H9 (cell line): Measurements from ENCODE around the gene NUP210L. TPM values are rescaled to one million over a fixed set of nuclear protein-coding genes. Genes with fewer than 3 reads are reported as not detected.
"Not testable (repeated sequence)": the region's sequence is repeated elsewhere in the genome, so short reads cannot be mapped to it uniquely, and the experiment has no call there.

Experiments
- DNase-seq: peaks from one replicate; pipeline ENCODE4 v3.0.0-alpha.2; 2017
- H2AFZ ChIP-seq: one replicate; pipeline ENCODE4 v1.6.1; 2013; ENCODE audit warnings: mild to moderate bottlenecking, low read length, control low read depth, moderate library complexity
- H2AK5ac ChIP-seq: 2 replicates; pipeline ENCODE4 v1.6.1; 2013; ENCODE audit warnings: low read length, control low read depth, mixed read lengths; ENCODE audit not compliant: insufficient read length
- H2BK120ac ChIP-seq: one replicate; pipeline ENCODE4 v1.6.1; 2013; ENCODE audit warnings: low read depth, mild to moderate bottlenecking, low read length, control low read depth, inconsistent platforms; ENCODE audit not compliant: poor library complexity, severe bottlenecking
- H2BK12ac ChIP-seq: 2 replicates; pipeline ENCODE4 v1.6.1; 2013; ENCODE audit warnings: low read length, control low read depth, mixed read lengths, low read depth; ENCODE audit not compliant: insufficient read length
- H2BK15ac ChIP-seq: 2 replicates; pipeline ENCODE4 v1.6.1; 2013; ENCODE audit warnings: low read depth, low read length, control low read depth
- H2BK20ac ChIP-seq: one replicate; pipeline ENCODE4 v1.6.1; 2013; ENCODE audit warnings: low read depth, mild to moderate bottlenecking, low read length, control low read depth, inconsistent platforms; ENCODE audit not compliant: poor library complexity, severe bottlenecking
- H2BK5ac ChIP-seq: 2 replicates; pipeline ENCODE4 v1.6.1; 2013; ENCODE audit warnings: low read length, control low read depth, mixed read lengths; ENCODE audit not compliant: insufficient read length
- H3K14ac ChIP-seq: 2 replicates; pipeline ENCODE4 v1.6.1; 2013; ENCODE audit warnings: low read length, control low read depth; ENCODE audit not compliant: insufficient read depth
- H3K18ac ChIP-seq: 2 replicates; pipeline ENCODE4 v1.6.1; 2013; ENCODE audit warnings: low read depth, mild to moderate bottlenecking, mixed read lengths, low read length, control low read depth; ENCODE audit not compliant: insufficient read length
- H3K23ac ChIP-seq: 2 replicates; pipeline ENCODE4 v1.6.1; 2013; ENCODE audit warnings: low read length, control low read depth, mixed read lengths, low read depth; ENCODE audit not compliant: insufficient read length
- H3K23me2 ChIP-seq: 2 replicates; pipeline ENCODE4 v1.6.1; 2013; ENCODE audit warnings: low read depth, mild to moderate bottlenecking, mixed read lengths, low read length, control low read depth; ENCODE audit not compliant: insufficient read length, poor library complexity, severe bottlenecking
- H3K27ac ChIP-seq: 2 replicates; pipeline ENCODE4 v1.5.1; 2013; ENCODE audit warnings: low read length, control low read depth, mixed read lengths, low read depth; ENCODE audit not compliant: insufficient read length
- H3K27me3 ChIP-seq: 2 replicates; pipeline ENCODE4 v1.6.1; 2013; ENCODE audit warnings: low read length, control low read depth, inconsistent platforms; ENCODE audit not compliant: insufficient read depth
- H3K4ac ChIP-seq: 2 replicates; pipeline ENCODE4 v1.6.1; 2013; ENCODE audit warnings: low read depth, mild to moderate bottlenecking, control low read depth, inconsistent platforms, low read length, moderate library complexity
- H3K4me1 ChIP-seq: 2 replicates; pipeline ENCODE4 v1.6.1; 2013; ENCODE audit warnings: low read length, control low read depth, inconsistent platforms; ENCODE audit not compliant: insufficient read depth
- H3K4me2 ChIP-seq: 2 replicates; pipeline ENCODE4 v1.6.1; 2013; ENCODE audit warnings: low read length, control low read depth, mixed read lengths; ENCODE audit not compliant: insufficient read length, insufficient read depth
- H3K56ac ChIP-seq: 2 replicates; pipeline ENCODE4 v1.6.1; 2013; ENCODE audit warnings: low read depth, mild to moderate bottlenecking, mixed read lengths, low read length, control low read depth; ENCODE audit not compliant: insufficient read length
- H3K79me1 ChIP-seq: 2 replicates; pipeline ENCODE4 v1.6.1; 2013; ENCODE audit warnings: low read depth, mild to moderate bottlenecking, moderate library complexity, low read length, control low read depth, inconsistent platforms; ENCODE audit not compliant: insufficient read depth, poor library complexity, severe bottlenecking
- H3K79me2 ChIP-seq: 2 replicates; pipeline ENCODE4 v1.6.1; 2013; ENCODE audit warnings: low read length, control low read depth, inconsistent platforms; ENCODE audit not compliant: insufficient read depth
- H3K9ac ChIP-seq: 2 replicates; pipeline ENCODE4 v1.6.1; 2013; ENCODE audit warnings: low read length, control low read depth, mixed read lengths; ENCODE audit not compliant: insufficient read length; ENCODE audit errors: extremely low read depth
- H3K9me3 ChIP-seq: one replicate; pipeline ENCODE4 v1.6.1; 2013; ENCODE audit warnings: low read depth, low read length, inconsistent platforms; ENCODE audit not compliant: control insufficient read depth
- H3T11ph ChIP-seq: one replicate; pipeline ENCODE4 v1.6.1; 2013; ENCODE audit warnings: mild to moderate bottlenecking, low read length, control low read depth, inconsistent platforms
- H4K20me1 ChIP-seq: one replicate; pipeline ENCODE4 v1.6.1; 2013; ENCODE audit not compliant: control insufficient read depth, insufficient read length, insufficient read depth
- H4K5ac ChIP-seq: 2 replicates; pipeline ENCODE4 v1.6.1; 2013; ENCODE audit warnings: low read depth, mild to moderate bottlenecking, mixed read lengths, low read length, control low read depth; ENCODE audit not compliant: insufficient read length
- H4K8ac ChIP-seq: replicated peaks from 2 replicates; pipeline ENCODE4 v1.6.1; 2013; ENCODE audit warnings: low read length, control low read depth, mixed read lengths, low read depth; ENCODE audit not compliant: insufficient read length
- H4K91ac ChIP-seq: 2 replicates; pipeline ENCODE4 v1.6.1; 2013; ENCODE audit warnings: low read depth, mild to moderate bottlenecking, moderate library complexity, mixed read lengths, low read length, control low read depth; ENCODE audit not compliant: insufficient read length
- H3K27ac Mint-ChIP-seq, 3 experiments: 2 replicates in 2 of 3; 3 replicates in 1 of 3; pipeline ENCODE4 v1.8.0; 2020 to 2021; ENCODE audit warnings: mixed read lengths in 3 of 3, mild to moderate bottlenecking in 1 of 3, moderate library complexity in 1 of 3
- H3K27me3 Mint-ChIP-seq: 2 replicates; pipeline ENCODE4 v1.8.0; 2021; ENCODE audit warnings: low read depth, mild to moderate bottlenecking, moderate library complexity, mixed read lengths
- H3K36me3 Mint-ChIP-seq, 3 experiments: 2 replicates in 2 of 3; 3 replicates in 1 of 3; pipeline ENCODE4 v1.8.0; 2020 to 2021; ENCODE audit warnings: low read depth in 3 of 3, mixed read lengths in 3 of 3; ENCODE audit not compliant: insufficient read depth in 1 of 3
- H3K4me1 Mint-ChIP-seq, 2 experiments: 2 replicates each; pipeline ENCODE4 v1.8.0; 2020; ENCODE audit warnings: mixed read lengths in 2 of 2
- H3K4me3 Mint-ChIP-seq, 2 experiments: 2 replicates in 1 of 2; 3 replicates in 1 of 2; pipeline ENCODE4 v1.8.0; 2020 to 2021; ENCODE audit warnings: mild to moderate bottlenecking in 2 of 2, mixed read lengths in 2 of 2, moderate library complexity in 1 of 2
- H3K9me3 Mint-ChIP-seq, 2 experiments: 2 replicates in 1 of 2; 3 replicates in 1 of 2; pipeline ENCODE4 v1.8.0; 2020; ENCODE audit warnings: mild to moderate bottlenecking in 2 of 2, mixed read lengths in 2 of 2, moderate library complexity in 1 of 2
- WGBS: extraction: QIAGEN DNeasy Blood & Tissue Kit; methylation state at CpG from one replicate; pipeline ENCODE4 v1.1.7; 2013; ENCODE audit warnings: missing lambda C conversion rate, low lambda C conversion rate, mixed read lengths; ENCODE audit not compliant: insufficient read length; ENCODE audit errors: extremely low coverage; 5-methylcytosine and 5-hydroxymethylcytosine counted together
- total RNA-seq: library from RNA; stranded (reverse); gene quantifications from 2 replicates; pipeline ENCODE4 v1.2.1, GENCODE V29; 2021
- TF ChIP-seq, protein P1 (sequence below): fragments of 200-600 bp; sonication (generic); conservative IDR thresholded peaks from 3 replicates; pipeline ENCODE4 v1.8.0; 2021; ENCODE audit warnings: antibody characterized with exemption, mild to moderate bottlenecking

Gene NUP210L
- total RNA-seq, 1 experiment from 2014 or later: 0.04 TPM

DNA sequence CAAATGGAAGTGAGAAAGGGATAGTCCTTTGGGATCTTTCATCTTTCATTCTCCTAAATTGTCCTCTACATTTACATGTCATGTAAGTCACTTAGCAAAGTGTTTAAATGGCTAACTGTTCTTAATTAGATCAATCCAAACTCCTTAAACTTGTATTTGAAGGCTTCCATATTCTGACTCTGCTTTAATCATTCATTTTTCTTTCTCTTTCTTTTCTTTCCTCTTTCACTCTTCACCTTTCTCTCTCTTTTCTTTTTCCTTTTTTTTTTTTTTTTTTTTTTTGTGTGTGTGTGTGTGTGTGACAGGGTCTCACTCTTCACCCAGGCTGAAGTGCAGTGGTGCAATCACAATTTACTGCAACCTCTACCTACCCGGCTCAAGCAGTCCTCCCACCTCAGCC lies 92.6 kb downstream of the NUP210L start:
- H3K79me1 ChIP-seq: no peaks in the 10 kb centered on the region
- no peak overlapping the region for H4K5ac ChIP-seq
- Mint-ChIP-seq H3K4me3 (no peak overlapping the region), H3K9me3 (peaks cover 2 to 3% of the 10 kb centered on the region in 2 experiments; a peak in 2 of 5 replicates), H3K27ac (no peak overlapping the region), H3K36me3 (no peaks in the 10 kb centered on the region), H3K4me1 (no peaks in the 10 kb centered on the region), H3K27me3 (peaks cover 8% of the 10 kb centered on the region)
- no peak overlapping the region for H2AK5ac ChIP-seq
- no peak overlapping the region for H3K23ac ChIP-seq
- no peak overlapping the region for H2BK20ac ChIP-seq
- TF ChIP-seq, protein P1, sequence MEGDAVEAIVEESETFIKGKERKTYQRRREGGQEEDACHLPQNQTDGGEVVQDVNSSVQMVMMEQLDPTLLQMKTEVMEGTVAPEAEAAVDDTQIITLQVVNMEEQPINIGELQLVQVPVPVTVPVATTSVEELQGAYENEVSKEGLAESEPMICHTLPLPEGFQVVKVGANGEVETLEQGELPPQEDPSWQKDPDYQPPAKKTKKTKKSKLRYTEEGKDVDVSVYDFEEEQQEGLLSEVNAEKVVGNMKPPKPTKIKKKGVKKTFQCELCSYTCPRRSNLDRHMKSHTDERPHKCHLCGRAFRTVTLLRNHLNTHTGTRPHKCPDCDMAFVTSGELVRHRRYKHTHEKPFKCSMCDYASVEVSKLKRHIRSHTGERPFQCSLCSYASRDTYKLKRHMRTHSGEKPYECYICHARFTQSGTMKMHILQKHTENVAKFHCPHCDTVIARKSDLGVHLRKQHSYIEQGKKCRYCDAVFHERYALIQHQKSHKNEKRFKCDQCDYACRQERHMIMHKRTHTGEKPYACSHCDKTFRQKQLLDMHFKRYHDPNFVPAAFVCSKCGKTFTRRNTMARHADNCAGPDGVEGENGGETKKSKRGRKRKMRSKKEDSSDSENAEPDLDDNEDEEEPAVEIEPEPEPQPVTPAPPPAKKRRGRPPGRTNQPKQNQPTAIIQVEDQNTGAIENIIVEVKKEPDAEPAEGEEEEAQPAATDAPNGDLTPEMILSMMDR: no peak
- no peak overlapping the region for H3K9ac ChIP-seq
- no peak overlapping the region for H3K18ac ChIP-seq
- H3K14ac ChIP-seq: no peak overlapping the region
- H3K9me3 ChIP-seq: no peaks in the 10 kb centered on the region
- H4K8ac ChIP-seq: no peak overlapping the region
- H3K56ac ChIP-seq: no peak overlapping the region
- H4K91ac ChIP-seq: no peak overlapping the region
- no CpG with 5 or more reads among the region's 1 CpG for WGBS
- H3K27ac ChIP-seq: no peak overlapping the region
- H2BK12ac ChIP-seq: no peak overlapping the region
- no peak for DNase-seq
- H2AFZ ChIP-seq: no peak overlapping the region
- no peaks in the 10 kb centered on the region for H3K27me3 ChIP-seq
- H4K20me1 ChIP-seq: no peaks in the 10 kb centered on the region
- H3T11ph ChIP-seq: no peak overlapping the region
- no peaks in the 10 kb centered on the region for H3K79me2 ChIP-seq
- H2BK15ac ChIP-seq: no peak overlapping the region
- no peaks in the 10 kb centered on the region for H3K23me2 ChIP-seq
- no peaks in the 10 kb centered on the region for H3K4me1 ChIP-seq
- no peak overlapping the region for H3K4me2 ChIP-seq
- no peak overlapping the region for H3K4ac ChIP-seq
- H2BK5ac ChIP-seq: no peak overlapping the region
- no peak overlapping the region for H2BK120ac ChIP-seq

DNA sequence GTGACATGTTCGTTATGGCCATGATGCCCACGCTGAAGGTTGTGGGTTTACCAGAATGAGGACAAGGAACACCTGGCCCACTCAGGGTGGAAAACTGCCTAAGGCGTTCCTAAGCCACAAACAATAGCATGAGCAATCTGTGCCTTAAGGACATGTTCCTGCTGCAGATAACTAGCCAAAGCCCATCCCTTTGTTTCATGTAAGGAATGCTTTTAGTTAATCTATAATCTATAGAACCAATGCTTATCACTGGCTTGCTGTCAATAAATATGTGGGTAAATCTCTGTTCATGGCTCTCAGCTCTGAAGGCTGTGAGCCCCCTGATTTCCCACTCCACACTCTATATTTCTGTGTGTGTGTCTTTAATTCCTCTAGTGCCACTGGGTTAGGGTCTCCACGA lies 107.4 kb downstream of the NUP210L start:
- not testable (repeated sequence) for H2BK120ac ChIP-seq, H3T11ph ChIP-seq, H2BK20ac ChIP-seq, H3K79me2 ChIP-seq, DNase-seq, H2AK5ac ChIP-seq, H3K4me2 ChIP-seq, H4K20me1 ChIP-seq, H3K4me3 Mint-ChIP-seq, H3K27me3 Mint-ChIP-seq, H2BK15ac ChIP-seq, H2BK12ac ChIP-seq, H4K91ac ChIP-seq, H2BK5ac ChIP-seq, H3K23me2 ChIP-seq, H3K4me1 ChIP-seq, H3K27ac Mint-ChIP-seq, H3K9ac ChIP-seq, H3K27me3 ChIP-seq, H3K4ac ChIP-seq, H3K79me1 ChIP-seq, H2AFZ ChIP-seq, H4K5ac ChIP-seq, H3K14ac ChIP-seq, H3K23ac ChIP-seq, H3K9me3 ChIP-seq, H3K4me1 Mint-ChIP-seq, H3K18ac ChIP-seq, H3K27ac ChIP-seq, H3K36me3 Mint-ChIP-seq, H3K56ac ChIP-seq, H4K8ac ChIP-seq
- no CpG with 5 or more reads among the region's 4 CpGs for WGBS
- H3K9me3 Mint-ChIP-seq: peaks cover 18 to 30% of the 10 kb centered on the region in 2 experiments
